Measurements from ENCODE around the gene HOXD4. TPM values are rescaled to one million over a fixed set of nuclear protein-coding genes. Genes with fewer than 3 reads are reported as not detected.
A peak's percentile ranks its signal among the peaks of the same experiment; 100 is the strongest.

Gene HOXD4
- total and polyA plus RNA-seq, 3 donors from 2014 or later = 2.7 to 13.3 (median 11.5) TPM

DNA sequence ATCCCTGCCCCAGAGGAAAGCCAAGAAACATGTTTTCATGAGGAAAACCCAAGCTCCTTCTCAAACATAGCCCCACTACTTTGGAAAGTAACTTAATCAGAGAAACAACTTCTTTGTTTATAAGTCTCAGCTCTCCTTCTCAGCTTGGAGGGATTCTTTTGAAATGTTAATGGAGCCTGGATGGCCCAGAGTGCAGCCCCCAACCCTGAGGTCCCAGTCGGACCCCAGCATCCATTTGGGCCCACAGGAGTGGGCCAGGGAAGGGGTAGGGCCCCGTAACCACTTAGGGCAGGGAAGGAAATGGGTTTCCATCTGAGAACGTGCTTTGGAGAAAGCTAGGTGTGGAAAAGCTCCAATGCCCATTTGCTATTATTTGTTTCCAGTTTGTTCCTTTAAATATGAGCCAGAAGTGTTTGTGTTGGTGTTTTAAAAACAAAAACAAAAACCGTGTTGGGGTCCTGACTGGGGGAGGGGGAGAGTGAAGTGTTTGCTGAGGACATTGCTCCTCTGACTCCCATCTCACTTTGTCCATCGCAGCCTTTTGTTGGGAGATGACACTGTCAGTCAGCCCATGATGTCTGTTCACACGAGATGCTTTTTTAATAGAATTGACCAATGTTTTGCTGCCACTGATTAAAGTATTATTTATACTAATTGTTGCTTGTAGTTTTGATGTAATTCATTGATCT lies 4.2 kb downstream of the HOXD4 start:
- DNase-seq = no peak
- WGBS, 2 donors = 60 to 69% methylated on average over 6 of the region's 6 CpGs
- no peaks in the 10 kb centered on the region for H3K36me3 ChIP-seq (ENCODE audit: low read depth, missing control alignments)
- no peak overlapping the region for H3K27ac ChIP-seq
- TF ChIP-seq, protein P1, sequence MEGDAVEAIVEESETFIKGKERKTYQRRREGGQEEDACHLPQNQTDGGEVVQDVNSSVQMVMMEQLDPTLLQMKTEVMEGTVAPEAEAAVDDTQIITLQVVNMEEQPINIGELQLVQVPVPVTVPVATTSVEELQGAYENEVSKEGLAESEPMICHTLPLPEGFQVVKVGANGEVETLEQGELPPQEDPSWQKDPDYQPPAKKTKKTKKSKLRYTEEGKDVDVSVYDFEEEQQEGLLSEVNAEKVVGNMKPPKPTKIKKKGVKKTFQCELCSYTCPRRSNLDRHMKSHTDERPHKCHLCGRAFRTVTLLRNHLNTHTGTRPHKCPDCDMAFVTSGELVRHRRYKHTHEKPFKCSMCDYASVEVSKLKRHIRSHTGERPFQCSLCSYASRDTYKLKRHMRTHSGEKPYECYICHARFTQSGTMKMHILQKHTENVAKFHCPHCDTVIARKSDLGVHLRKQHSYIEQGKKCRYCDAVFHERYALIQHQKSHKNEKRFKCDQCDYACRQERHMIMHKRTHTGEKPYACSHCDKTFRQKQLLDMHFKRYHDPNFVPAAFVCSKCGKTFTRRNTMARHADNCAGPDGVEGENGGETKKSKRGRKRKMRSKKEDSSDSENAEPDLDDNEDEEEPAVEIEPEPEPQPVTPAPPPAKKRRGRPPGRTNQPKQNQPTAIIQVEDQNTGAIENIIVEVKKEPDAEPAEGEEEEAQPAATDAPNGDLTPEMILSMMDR (IDR thresholded peaks at IDR 0.05) = no peak
- intact Hi-C loops (cut with DNase I; ENCODE audit: low total_unique reads) = no loop called here
- H3K27me3 ChIP-seq = no peaks in the 10 kb centered on the region
- H3K4me3 ChIP-seq = no peak overlapping the region
- H3K9me3 ChIP-seq = no peaks in the 10 kb centered on the region
- peaks cover 5% of the 10 kb centered on the region for H3K4me1 ChIP-seq

GRCh38 chr2:176156301-176156806 lies 5.0 kb downstream of the HOXD4 start:
- no peak for TF ChIP-seq POLR2A (IDR thresholded peaks at IDR 0.05)
- TF ChIP-seq, protein P1 (IDR thresholded peaks at IDR 0.05) = no peak
- H3K36me3 ChIP-seq (ENCODE audit: low read depth, missing control alignments) = no peaks in the 10 kb centered on the region
- H3K27ac ChIP-seq = no peak overlapping the region
- peaks cover 5% of the 10 kb centered on the region for H3K4me1 ChIP-seq
- intact Hi-C loops (cut with DNase I; ENCODE audit: low total_unique reads) = no loop called here
- H3K9me3 ChIP-seq = no peaks in the 10 kb centered on the region
- H3K4me3 ChIP-seq = peak overlapping the region in 1 of 2 donors; percentile 56
- DNase-seq = no peak
- no peaks in the 10 kb centered on the region for H3K27me3 ChIP-seq
- WGBS, 2 donors = 56 to 67% methylated on average over 8 of the region's 8 CpGs

GRCh38 chr2:176156807-176157498 lies 5.6 kb downstream of the HOXD4 start, which contains the start of gene HOXD3:
TSS of gene HOXD3 (plus strand) at chr2:176157307. CDS start at chr2:176169115, 11,808 bp downstream.
- Histone ChIP-seq H3K36me3 (ENCODE audit: low read depth, missing control alignments) (no peaks in the 10 kb centered on the region), H3K27me3 (no peaks in the 10 kb centered on the region), H3K4me1 (peaks cover 8% of the 10 kb centered on the region), H3K27ac (no peak within 1 kb of the TSS), H3K4me3 (peak within 1 kb of the TSS; percentile 24 to 56), H3K9me3 (no peaks in the 10 kb centered on the region)
- intact Hi-C loops (cut with DNase I; ENCODE audit: low total_unique reads) = no loop called here
- 38 to 51% methylated on average over 38 to 48 of the region's 48 CpGs for WGBS, 2 donors
- DNase-seq = no peak
- no peak for TF ChIP-seq POLR2A (IDR thresholded peaks at IDR 0.05)
- TF ChIP-seq, protein P1 (IDR thresholded peaks at IDR 0.05) = no peak

DNA sequence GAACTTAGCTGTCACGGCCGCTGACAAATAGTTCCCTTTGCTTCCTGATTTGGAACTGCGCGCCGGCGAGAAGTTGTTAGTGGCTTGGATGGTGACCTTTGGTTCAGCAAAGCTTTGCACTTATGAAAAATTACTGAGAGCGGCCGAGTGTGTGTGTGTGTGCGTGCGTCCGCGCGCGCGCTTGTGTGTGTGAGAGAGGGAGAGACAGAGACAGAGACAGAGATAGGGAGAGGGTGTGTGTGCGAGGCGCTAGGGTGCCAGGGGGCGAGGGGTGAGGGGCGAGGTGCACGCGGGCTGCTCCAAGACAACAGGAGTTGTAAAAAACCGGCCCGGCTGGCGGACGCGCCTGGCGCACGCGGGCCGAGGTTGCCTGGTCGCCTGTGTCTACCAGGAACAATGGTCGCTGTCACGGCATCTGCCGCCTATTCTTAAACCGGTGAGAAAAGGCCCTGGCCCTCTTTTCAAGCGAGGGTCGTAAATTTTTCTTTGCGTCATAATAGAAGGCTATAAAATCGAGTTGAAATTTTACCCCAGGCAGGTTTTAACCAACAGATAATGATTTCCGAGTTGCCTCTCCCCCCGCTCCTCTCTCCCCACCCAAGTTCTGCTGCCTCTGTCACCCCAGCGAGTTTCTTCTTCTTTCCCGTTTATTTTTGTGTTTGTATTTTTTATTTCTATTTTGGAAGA lies 6.3 kb downstream of the HOXD4 start:
- DNase-seq = no peak
- Histone ChIP-seq H3K27ac (no peak overlapping the region), H3K9me3 (no peaks in the 10 kb centered on the region), H3K4me1 (peaks cover 5% of the 10 kb centered on the region), H3K36me3 (ENCODE audit: low read depth, missing control alignments) (no peaks in the 10 kb centered on the region), H3K4me3 (peak overlapping the region; percentile 24 to 56), H3K27me3 (no peaks in the 10 kb centered on the region)
- WGBS, 2 donors = 51 to 61% methylated on average over 43 of the region's 43 CpGs
- TF ChIP-seq POLR2A (IDR thresholded peaks at IDR 0.05) = no peak
- TF ChIP-seq, protein P1 (IDR thresholded peaks at IDR 0.05) = no peak
- intact Hi-C loops (cut with DNase I; ENCODE audit: low total_unique reads) = no loop called here
